MCF 10A (cell line): ENCODE data around the gene NECAB2. TPM values are rescaled to one million over a fixed set of nuclear protein-coding genes. Genes with fewer than 3 reads are reported as not detected.

Experiments used
- BruUV-seq: library from RNA; stranded (reverse); fragments of 400-500 nt; replicated peaks from 2 replicates; lab custom pipeline; 2021; lab: Mats Ljungman, UMichigan
- CTCF ChIA-PET: fragments of 300-600 bp; sonication (Branson Sonifier 250); formaldehyde crosslinking; extraction: SDS; loops from one replicate; lab custom pipeline; 2021; ENCODE audit warnings: antibody characterized with exemption, inconsistent platforms; lab: Yijun Ruan, JAX
- POLR2A ChIA-PET: fragments of 300-600, 350-650 bp; sonication (Branson Sonifier 250); formaldehyde crosslinking; extraction: SDS; loops from one replicate; lab custom pipeline; 2020; ENCODE audit warnings: antibody characterized with exemption, inconsistent platforms; lab: Yijun Ruan, JAX
- DNase-seq: peaks from one replicate; pipeline ENCODE4 v3.0.0-alpha.2; 2018; ENCODE audit not compliant: unreplicated experiment
- H3K27ac Mint-ChIP-seq: one replicate; pipeline ENCODE4 v1.8.0; 2022; ENCODE audit warnings: mild to moderate bottlenecking, low read depth, mixed read lengths; ENCODE audit not compliant: unreplicated experiment
- H3K27me3 Mint-ChIP-seq: one replicate; pipeline ENCODE4 v1.8.0; 2022; ENCODE audit warnings: mixed read lengths; ENCODE audit not compliant: insufficient read depth, unreplicated experiment
- H3K36me3 Mint-ChIP-seq: one replicate; pipeline ENCODE4 v1.8.0; 2022; ENCODE audit warnings: mild to moderate bottlenecking, moderate library complexity, mixed read lengths; ENCODE audit not compliant: insufficient read depth, unreplicated experiment
- H3K4me1 Mint-ChIP-seq: one replicate; pipeline ENCODE4 v1.8.0; 2022; ENCODE audit warnings: mixed read lengths; ENCODE audit not compliant: insufficient read depth, unreplicated experiment
- H3K4me3 Mint-ChIP-seq: one replicate; pipeline ENCODE4 v1.8.0; 2022; ENCODE audit warnings: mild to moderate bottlenecking, moderate library complexity, mixed read lengths; ENCODE audit not compliant: unreplicated experiment
- H3K9me3 Mint-ChIP-seq: one replicate; pipeline ENCODE4 v1.8.0; 2022; ENCODE audit warnings: mixed read lengths; ENCODE audit not compliant: unreplicated experiment
- CTCF ChIP-seq: fragments of 200-600 bp; IDR thresholded peaks from one replicate; pipeline ENCODE4 v1.8.0; 2022; ENCODE audit warnings: antibody characterized with exemption, mild to moderate bottlenecking; ENCODE audit not compliant: unreplicated experiment
- intact Hi-C: fragments of 100-400 bp; cut with micrococcal nuclease; formaldehyde crosslinking; loops from 2 replicates; pipeline ENCODE4 v1.14.1; 2022
- total RNA-seq: library from RNA; stranded (reverse); gene quantifications from 2 replicates; pipeline ENCODE4 v1.2.3, GENCODE V29; 2022

The NECAB2 gene
- total RNA-seq, 1 experiment from 2014 or later: 2.3 TPM

- ChIA-PET POLR2A (interaction anchor here (0.7 kb wide), 1 partner anchor 88 kb away, joined by 3 read pairs; no protein-coding TSS in a partner anchor), CTCF (interaction anchor here (0.6 to 14.7 kb wide), 8 partner anchors 8 to 114 kb away, joined by 3 to 220 read pairs (median 4); no protein-coding TSS in a partner anchor)
- H3K27me3 Mint-ChIP-seq: peaks cover 10% of the 10 kb centered on the region
- H3K27ac Mint-ChIP-seq: no peak overlapping the region
- no TSS peak for BruUV-seq
- no peak overlapping the region for H3K4me3 Mint-ChIP-seq
- TF ChIP-seq CTCF: no peak
- H3K4me1 Mint-ChIP-seq: peaks cover 6% of the 10 kb centered on the region
- no peak for DNase-seq
- peaks cover 7% of the 10 kb centered on the region for H3K36me3 Mint-ChIP-seq
- no peaks in the 10 kb centered on the region for H3K9me3 Mint-ChIP-seq
- intact Hi-C loops: no loop called here
These were observed 2.4 kb upstream of the NECAB2 start for GRCh38 chr16:83965444-83966152.

DNA sequence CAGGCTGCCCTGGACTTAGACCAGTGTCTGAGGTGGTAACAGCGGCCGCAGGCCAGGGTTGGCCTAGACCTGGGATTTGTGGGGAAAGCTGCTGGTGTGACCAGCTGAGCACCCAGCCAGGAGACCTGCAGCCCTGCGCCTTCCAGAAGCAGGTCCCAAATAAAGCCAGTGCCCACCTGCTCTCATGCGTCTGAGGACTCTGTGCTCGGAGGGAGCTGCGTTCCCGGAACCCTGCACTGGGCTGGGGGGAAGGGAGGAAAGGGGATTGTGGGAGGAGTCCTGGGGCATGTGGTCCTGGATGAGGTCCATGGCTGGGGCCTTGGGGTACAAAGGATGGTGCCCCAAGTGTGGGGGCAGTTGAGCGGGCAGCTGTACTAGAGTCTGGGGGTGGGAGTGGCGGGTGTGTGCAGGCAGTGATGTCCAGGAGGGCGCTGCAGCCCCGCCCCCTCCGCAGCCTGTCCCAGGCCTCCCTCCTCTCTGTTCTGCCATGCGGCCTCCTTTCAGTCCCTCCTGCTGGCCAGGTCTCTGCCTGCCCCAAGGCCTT, 1.8 kb upstream of the NECAB2 start:
- Mint-ChIP-seq H3K9me3 (no peaks in the 10 kb centered on the region), H3K36me3 (peaks cover 7% of the 10 kb centered on the region)
- intact Hi-C loops: no loop called here

DNA sequence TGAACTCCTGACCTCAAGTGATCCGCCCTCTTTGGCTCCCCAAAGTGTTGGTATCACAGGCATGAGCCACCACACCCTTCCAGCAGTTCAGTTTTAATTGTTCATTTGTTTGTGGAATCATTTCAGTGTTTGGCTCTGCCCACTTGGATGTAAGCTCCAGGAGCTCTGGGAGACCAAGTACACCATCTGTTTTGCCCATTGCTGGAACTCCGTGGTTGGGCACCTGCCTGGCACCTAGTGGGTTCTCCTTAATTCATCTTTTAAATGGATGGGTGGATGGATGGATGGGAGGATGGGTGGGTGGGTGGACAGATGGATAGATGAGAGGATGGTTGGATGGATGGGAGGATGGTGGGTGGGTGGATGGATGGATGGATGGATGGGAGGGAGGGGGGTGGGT, 953 bp upstream of the NECAB2 start:
- no TSS peak for BruUV-seq
- no peaks in the 10 kb centered on the region for H3K9me3 Mint-ChIP-seq
- no peak overlapping the region for H3K27ac Mint-ChIP-seq
- no peak for TF ChIP-seq CTCF
- peaks cover 7% of the 10 kb centered on the region for H3K36me3 Mint-ChIP-seq
- ChIA-PET POLR2A (no interaction called here), CTCF (interaction anchor here (0.7 to 14.7 kb wide), 11 partner anchors 11 to 125 kb away, joined by 3 to 220 read pairs (median 4); no protein-coding TSS in a partner anchor)
- H3K4me3 Mint-ChIP-seq: no peak overlapping the region
- no peak for DNase-seq
- intact Hi-C loops: no loop called here
- peaks cover 6% of the 10 kb centered on the region for H3K4me1 Mint-ChIP-seq
- H3K27me3 Mint-ChIP-seq: peaks cover 10% of the 10 kb centered on the region

More for the DNA sequence above, 1.8 kb upstream of the NECAB2 start:
- H3K4me3 Mint-ChIP-seq: no peak overlapping the region
- peaks cover 6% of the 10 kb centered on the region for H3K4me1 Mint-ChIP-seq
- H3K27me3 Mint-ChIP-seq: peaks cover 10% of the 10 kb centered on the region
- DNase-seq: no peak
- no TSS peak for BruUV-seq
- H3K27ac Mint-ChIP-seq: no peak overlapping the region
- POLR2A ChIA-PET: interaction anchor here (0.7 kb wide), 1 partner anchor 87 kb away, joined by 3 read pairs; no protein-coding TSS in a partner anchor
- CTCF ChIA-PET: interaction anchor here (0.6 to 14.7 kb wide), 10 partner anchors 9 to 114 kb away, joined by 3 to 220 read pairs (median 3); no protein-coding TSS in a partner anchor
- TF ChIP-seq CTCF: no peak

DNA sequence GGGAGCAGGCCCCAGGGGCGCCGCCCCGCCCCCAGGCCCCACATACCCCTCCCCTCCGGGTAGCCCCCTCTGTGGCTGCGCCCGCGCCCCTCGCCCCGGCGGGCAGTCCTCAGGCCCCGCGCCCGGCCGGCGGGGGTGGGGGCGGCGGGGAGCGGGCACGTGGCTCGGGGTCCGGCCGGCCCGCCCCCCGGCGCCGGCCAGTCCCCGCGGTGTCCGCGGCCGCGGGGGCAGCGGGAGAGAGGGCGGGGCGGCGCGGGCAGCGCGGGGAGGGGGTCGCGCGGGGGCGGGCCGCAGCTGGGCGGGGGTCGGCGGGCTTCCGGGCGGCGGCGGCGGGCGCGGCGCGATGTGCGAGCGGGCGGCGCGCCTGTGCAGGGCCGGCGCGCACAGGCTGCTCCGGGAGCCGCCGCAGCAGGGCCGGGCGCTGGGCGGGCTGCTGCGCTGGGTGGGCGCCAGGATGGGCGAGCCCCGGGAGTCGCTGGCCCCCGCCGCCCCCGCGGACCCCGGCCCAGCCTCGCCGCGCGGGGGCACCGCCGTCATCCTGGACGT, 335 bp downstream of the NECAB2 start:
- CTCF ChIA-PET: no interaction called here
- no peak for TF ChIP-seq CTCF
- DNase-seq: no peak
- peaks cover 7% of the 10 kb centered on the region for H3K36me3 Mint-ChIP-seq
- H3K27ac Mint-ChIP-seq: no peak overlapping the region
- BruUV-seq: no TSS peak
- H3K9me3 Mint-ChIP-seq: no peaks in the 10 kb centered on the region
- H3K4me1 Mint-ChIP-seq: peaks cover 6% of the 10 kb centered on the region
- POLR2A ChIA-PET: no interaction called here
- H3K27me3 Mint-ChIP-seq: peaks cover 10% of the 10 kb centered on the region
- H3K4me3 Mint-ChIP-seq: peak overlapping the region; percentile 69
- intact Hi-C loops: loop anchor here (1.0 kb wide), 1 partner anchor 97 kb away; no protein-coding TSS in a partner anchor
